HG03064 (cell line): ENCODE measurements around the gene MAGI2.

Experiments
- ATAC-seq: cut with Tn5 transposase; IDR thresholded peaks from one replicate; pipeline ENCODE4 v1.9.1; 2021; ENCODE audit warnings: low read depth; ENCODE audit not compliant: unreplicated experiment

MAGI2 gene

GRCh38 chr7:78047800-78048199 lies 1405.7 kb downstream of the MAGI2 start:
- ATAC-seq: no peak

GRCh38 chr7:78043159-78043558 lies 1410.3 kb downstream of the MAGI2 start:
- no peak for ATAC-seq

GRCh38 chr7:78041423-78041822 lies 1412.0 kb downstream of the MAGI2 start:
- ATAC-seq: no peak

GRCh38 chr7:78039790-78040776 lies 1413.4 kb downstream of the MAGI2 start:
- ATAC-seq: peak; percentile 72

- no peak for ATAC-seq
These were observed 1414.9 kb downstream of the MAGI2 start for GRCh38 chr7:78038465-78039080.

- no peak for ATAC-seq
These were observed 1415.9 kb downstream of the MAGI2 start for GRCh38 chr7:78037603-78038002.

- ATAC-seq: no peak
These were observed 1420.1 kb downstream of the MAGI2 start for GRCh38 chr7:78033410-78033809.

- ATAC-seq: no peak
These were observed 1427.0 kb downstream of the MAGI2 start for GRCh38 chr7:78026492-78026891.

- ATAC-seq: no peak
These were observed 1428.9 kb downstream of the MAGI2 start for GRCh38 chr7:78024591-78024990.

GRCh38 chr7:78023191-78023590 lies 1430.3 kb downstream of the MAGI2 start:
- no peak for ATAC-seq

- no peak for ATAC-seq
These were observed 1431.3 kb downstream of the MAGI2 start for GRCh38 chr7:78022165-78022564.

- ATAC-seq: no peak
These were observed 1432.6 kb downstream of the MAGI2 start for GRCh38 chr7:78020874-78021249.

GRCh38 chr7:78020136-78020873 lies 1433.2 kb downstream of the MAGI2 start:
- ATAC-seq: peak; percentile 39

- peak; percentile 89 for ATAC-seq
These were observed 1433.9 kb downstream of the MAGI2 start for GRCh38 chr7:78019447-78020135.

GRCh38 chr7:78018641-78019446 lies 1434.6 kb downstream of the MAGI2 start:
- ATAC-seq: no peak

GRCh38 chr7:78017591-78018100 lies 1435.8 kb downstream of the MAGI2 start:
- ATAC-seq: no peak

- ATAC-seq: no peak
These were observed 1437.8 kb downstream of the MAGI2 start for GRCh38 chr7:78015574-78016260.

GRCh38 chr7:78014401-78014800 lies 1439.1 kb downstream of the MAGI2 start:
- no peak for ATAC-seq

GRCh38 chr7:78013386-78013785 lies 1440.1 kb downstream of the MAGI2 start:
- no peak for ATAC-seq
